ENCODE measurements around the gene CYTIP.
"Not testable (repeated sequence)": the region's sequence is repeated elsewhere in the genome, so short reads cannot be mapped to it uniquely, and the experiment has no call there.

Gene CYTIP

DNA sequence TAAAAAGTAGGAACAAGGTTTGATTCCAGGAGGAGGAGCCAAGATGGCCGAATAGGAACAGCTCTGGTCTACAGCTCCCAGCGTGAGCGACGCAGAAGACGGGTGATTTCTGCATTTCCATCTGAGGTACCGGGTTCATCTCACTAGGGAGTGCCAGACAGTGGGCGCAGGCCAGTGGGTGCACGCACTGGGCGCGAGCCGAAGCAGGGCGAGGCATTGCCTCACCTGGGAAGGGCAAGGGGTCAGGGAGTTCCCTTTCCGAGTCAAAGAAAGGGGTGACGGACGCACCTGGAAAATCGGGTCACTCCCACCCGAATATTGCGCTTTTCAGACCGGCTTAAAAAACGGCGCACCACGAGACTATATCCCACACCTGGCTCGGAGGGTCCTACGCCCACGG, 75.4 kb downstream of the CYTIP start:
- DNase-seq (ENCODE audit: low read depth), result not testable (repeated sequence)

DNA sequence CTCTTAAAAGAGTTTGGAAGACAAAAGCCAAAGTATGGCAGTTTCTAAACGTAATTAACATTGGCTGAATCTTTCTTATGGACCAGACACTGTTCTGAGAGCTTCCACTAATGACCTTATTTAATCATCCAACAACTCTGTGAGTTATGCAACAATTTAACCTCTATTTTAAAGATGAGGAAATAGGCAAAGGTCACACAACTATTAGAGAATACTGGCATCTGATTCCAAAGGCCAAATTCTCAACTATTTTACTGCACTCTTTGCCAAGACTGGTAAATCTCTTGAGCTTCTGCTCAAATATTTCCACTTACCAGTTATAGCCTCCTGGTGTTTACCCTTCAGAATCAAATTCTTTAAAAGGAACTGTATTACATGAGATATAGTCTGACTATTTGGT, 76.2 kb downstream of the CYTIP start:
- no peak for DNase-seq (ENCODE audit: low read depth)
